H4 (cell line): ENCODE results near the gene SNTG2. TPM values are rescaled to one million over a fixed set of nuclear protein-coding genes. Genes with fewer than 3 reads are reported as not detected.

Experiments
- DNase-seq: peaks from one replicate; pipeline ENCODE4 v3.0.0-alpha.2; 2015; ENCODE audit warnings: low spot score
- total RNA-seq: library from RNA; depleted of rRNA; stranded (reverse); fragments of >200 nt; shearing (Covaris generic); gene quantifications from 2 replicates; pipeline ENCODE4 v1.2.3, GENCODE V29; 2014

Gene SNTG2
- total RNA-seq, 1 experiment from 2014 or later, result not detected

GRCh38 chr2:990970-991369, 40.3 kb downstream of the SNTG2 start:
- DNase-seq, result no peak

GRCh38 chr2:1002350-1002749, 51.7 kb downstream of the SNTG2 start:
- no peak for DNase-seq

GRCh38 chr2:1004398-1004797, 53.7 kb downstream of the SNTG2 start:
- DNase-seq, result no peak

GRCh38 chr2:1010415-1010930, 59.8 kb downstream of the SNTG2 start:
- DNase-seq, result no peak

GRCh38 chr2:1011006-1011405, 60.4 kb downstream of the SNTG2 start:
- no peak for DNase-seq

- DNase-seq, result no peak
Observed at GRCh38 chr2:1011985-1012384, 61.3 kb downstream of the SNTG2 start.

GRCh38 chr2:1014802-1015201, 64.2 kb downstream of the SNTG2 start:
- no peak for DNase-seq

- no peak for DNase-seq
Observed at GRCh38 chr2:1016500-1016899, 65.9 kb downstream of the SNTG2 start.

GRCh38 chr2:1017827-1018226, 67.2 kb downstream of the SNTG2 start:
- DNase-seq, result no peak

- no peak for DNase-seq
Observed at GRCh38 chr2:1020206-1020605, 69.6 kb downstream of the SNTG2 start.

- DNase-seq, result no peak
Observed at GRCh38 chr2:1022178-1022577, 71.5 kb downstream of the SNTG2 start.

GRCh38 chr2:1024981-1025380, 74.3 kb downstream of the SNTG2 start:
- DNase-seq, result no peak

GRCh38 chr2:1026141-1026540, 75.5 kb downstream of the SNTG2 start:
- DNase-seq, result no peak

GRCh38 chr2:1028831-1029230, 78.2 kb downstream of the SNTG2 start:
- no peak for DNase-seq

GRCh38 chr2:1032030-1032429, 81.4 kb downstream of the SNTG2 start:
- no peak for DNase-seq

- DNase-seq, result no peak
Observed at GRCh38 chr2:1033069-1033468, 82.4 kb downstream of the SNTG2 start.

- no peak for DNase-seq
Observed at GRCh38 chr2:1037066-1037465, 86.4 kb downstream of the SNTG2 start.

GRCh38 chr2:1039549-1039948, 88.9 kb downstream of the SNTG2 start:
- no peak for DNase-seq

GRCh38 chr2:1041012-1041805, 90.6 kb downstream of the SNTG2 start:
- no peak for DNase-seq

GRCh38 chr2:1045109-1045508, 94.5 kb downstream of the SNTG2 start:
- no peak for DNase-seq

- no peak for DNase-seq
Observed at GRCh38 chr2:1046067-1046466, 95.4 kb downstream of the SNTG2 start.

- no peak for DNase-seq
Observed at GRCh38 chr2:1047485-1047884, 96.8 kb downstream of the SNTG2 start.

GRCh38 chr2:1049691-1050090, 99.0 kb downstream of the SNTG2 start:
- DNase-seq, result no peak

GRCh38 chr2:1051075-1051474, 100.4 kb downstream of the SNTG2 start:
- peak; percentile 7 for DNase-seq
